Measurements from ENCODE around the gene GGACT. TPM values are rescaled to one million over a fixed set of nuclear protein-coding genes. Genes with fewer than 3 reads are reported as not detected.

Gene GGACT
- total and polyA plus RNA-seq, 2 of the 8 experiments (the other 6 are each of a cell fraction or from before 2014, with no cell fraction given) = 1.1 to 1.5 TPM

DNA sequence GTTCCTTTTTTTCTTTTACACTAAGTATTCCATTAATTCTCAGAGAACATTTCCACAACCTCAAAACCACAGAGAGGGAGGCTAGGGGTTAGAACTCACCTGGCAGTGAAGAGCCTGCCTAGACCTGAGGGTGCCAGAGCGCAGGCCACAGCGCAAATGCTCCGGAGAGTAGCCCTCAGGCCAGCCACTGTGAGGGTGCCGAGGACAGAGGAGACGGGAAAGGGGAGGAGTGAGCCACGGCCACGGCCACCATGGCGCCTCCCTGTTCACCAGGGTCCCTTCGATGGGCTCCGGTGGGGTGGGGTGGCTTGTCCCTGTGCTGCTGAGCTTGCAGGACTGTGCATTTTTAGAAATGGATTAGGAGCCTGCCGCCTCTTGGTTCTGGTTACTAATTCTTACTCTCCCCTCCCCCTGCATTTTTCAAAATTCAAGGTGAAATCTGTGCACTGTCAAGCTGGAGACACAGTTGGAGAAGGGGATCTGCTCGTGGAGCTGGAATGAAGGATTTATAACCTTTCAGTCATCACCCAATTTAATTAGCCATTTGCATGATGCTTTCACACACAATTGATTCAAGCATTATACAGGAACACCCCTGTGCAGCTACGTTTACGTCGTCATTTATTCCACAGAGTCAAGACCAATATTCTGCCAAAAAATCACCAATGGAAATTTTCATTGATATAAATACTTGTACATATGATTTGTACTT, 58.8 kb downstream of the GGACT start:
- no peak overlapping the region for H3K23ac ChIP-seq (ENCODE audit: insufficient read length)
- CTCF ChIA-PET (ENCODE audit: partially characterized antibody) = interaction anchor here (1.2 kb wide), 1 partner anchor 13 kb away, joined by 3 read pairs; no protein-coding TSS in a partner anchor
- POLR2A ChIA-PET (ENCODE audit: partially characterized antibody) = no interaction called here
- no peak overlapping the region for H3K27ac ChIP-seq (ENCODE audit: low read depth, low read length)
- H2BK20ac ChIP-seq (ENCODE audit: low read length) = no peak overlapping the region
- H3K4me1 ChIP-seq (replicated peaks in 1 of 4; ENCODE audit: control insufficient read depth in 3 of 4, insufficient read depth in 4 of 4, low read length in 3 of 4) = peaks cover 6 to 13% (median 9%) of the 10 kb centered on the region in 4 experiments
- H3K79me1 ChIP-seq (ENCODE audit: low read depth, low read length) = no peaks in the 10 kb centered on the region
- DNase-seq (ENCODE audit: low read depth in 1 of 2, low spot score in 2 of 2) (peak in 1 of 2 experiments; percentile 29), FAIRE-seq (no peak)
- H4K5ac ChIP-seq (ENCODE audit: insufficient read length, low read depth, low read length) = no peak overlapping the region
- H3K4me3 ChIP-seq (ENCODE audit: extremely low read depth in 1 of 4, insufficient read depth in 2 of 4, low read depth in 3 of 4, low read length in 4 of 4) = no peak overlapping the region
- no peaks in the 10 kb centered on the region for H3K23me2 ChIP-seq (ENCODE audit: low read depth, low read length)
- H3K14ac ChIP-seq (ENCODE audit: insufficient read length) = no peak overlapping the region
- H3K4ac ChIP-seq (replicated peaks; ENCODE audit: insufficient read length, low read depth, low read length) = no peak overlapping the region
- H2BK12ac ChIP-seq (ENCODE audit: low read depth, low read length) = no peak overlapping the region
- H2AFZ ChIP-seq (ENCODE audit: low read length) = no peak overlapping the region
- H2BK5ac ChIP-seq (ENCODE audit: low read depth, low read length) = no peak overlapping the region
- H2BK15ac ChIP-seq (ENCODE audit: low read length) = no peak overlapping the region
- no peaks in the 10 kb centered on the region for H3K27me3 ChIP-seq (replicated peaks in 1 of 4; ENCODE audit: control insufficient read depth in 3 of 4, extremely low read depth in 1 of 4, insufficient read depth in 3 of 4, low read length in 3 of 4)
- peaks cover 0 to 4% (median 2%) of the 10 kb centered on the region in 4 experiments; a peak in 2 of 8 replicates for H3K36me3 ChIP-seq (ENCODE audit: control insufficient read depth in 2 of 4, insufficient read depth in 4 of 4, low read length in 3 of 4)
- H4K20me1 ChIP-seq (replicated peaks in 1 of 2; ENCODE audit: control insufficient read depth in 1 of 2, insufficient read depth in 2 of 2, low read length in 2 of 2) = no peaks in the 10 kb centered on the region
- H3K79me2 ChIP-seq (ENCODE audit: control insufficient read depth in 1 of 2, insufficient read depth in 2 of 2, low read length in 2 of 2) = no peaks in the 10 kb centered on the region
- no peak overlapping the region for H3K56ac ChIP-seq (replicated peaks; ENCODE audit: insufficient read length, low read depth, low read length)
- H3K9ac ChIP-seq (replicated peaks in 1 of 4; ENCODE audit: extremely low read depth in 1 of 4, low read depth in 3 of 4, low read length in 3 of 4) = no peak overlapping the region
- no peak overlapping the region for H3K4me2 ChIP-seq (ENCODE audit: insufficient read depth in 1 of 2, low read depth in 2 of 2, low read length in 2 of 2)
- no peak overlapping the region for H4K8ac ChIP-seq (ENCODE audit: extremely low read depth, insufficient read depth, low read length)
- H4K91ac ChIP-seq (replicated peaks; ENCODE audit: insufficient read length, low read length) = no peak overlapping the region
- no peak overlapping the region for H2AK5ac ChIP-seq (ENCODE audit: low read depth, low read length)
- no peak overlapping the region for H2BK120ac ChIP-seq (replicated peaks; ENCODE audit: low read depth, low read length)
- WGBS, 2 experiments (ENCODE audit: extremely low coverage in 1 of 2, insufficient coverage in 1 of 2, insufficient read length in 1 of 2, insufficient replicate concordance in 2 of 2, low coverage in 1 of 2, low lambda C conversion rate in 2 of 2, missing lambda C conversion rate in 1 of 2) = 90% methylated on average over 15 of the region's 15 CpGs; no CpG with 5 or more reads in 1 of the 2 experiments
- H3K18ac ChIP-seq (ENCODE audit: extremely low read depth, low read length) = no peak overlapping the region
- no peaks in the 10 kb centered on the region for H3K9me3 ChIP-seq (ENCODE audit: insufficient read depth in 2 of 2, low read depth in 1 of 2, low read length in 1 of 2)
- TF ChIP-seq SUZ12 (IDR thresholded peaks at IDR 0.05; ENCODE audit: low read length) (no peak), HDAC2 (IDR thresholded peaks at IDR 0.05; ENCODE audit: borderline replicate concordance in 1 of 2, low read depth in 2 of 2, low read length in 2 of 2) (no peak), JUND (IDR thresholded peaks at IDR 0.05; ENCODE audit: low read length) (no peak), KDM5A (IDR thresholded peaks at IDR 0.05; ENCODE audit: low read length) (no peak), CHD2 (IDR thresholded peaks at IDR 0.05; ENCODE audit: low read length) (no peak), TAF1 (IDR thresholded peaks at IDR 0.05; ENCODE audit: low read depth, low read length) (no peak), CTBP2 (IDR thresholded peaks at IDR 0.05; ENCODE audit: borderline replicate concordance, insufficient read depth, insufficient read length, low read length) (no peak), MAFK (IDR thresholded peaks at IDR 0.05; ENCODE audit: low read depth, low read length) (no peak), NANOG (IDR thresholded peaks at IDR 0.05; ENCODE audit: insufficient read depth, low read depth, low read length, poor library complexity, severe bottlenecking) (no peak), KDM1A (IDR thresholded peaks at IDR 0.05; ENCODE audit: borderline replicate concordance, low read length) (no peak), YY1 (IDR thresholded peaks at IDR 0.05; ENCODE audit: low read depth, low read length) (no peak), FOSL1 (IDR thresholded peaks at IDR 0.05; ENCODE audit: insufficient read depth, low read depth, low read length) (no peak), CHD1 (IDR thresholded peaks at IDR 0.05; ENCODE audit: low read depth, low read length) (no peak)

All from H1 (cell line).